HFF-Myc (cell line): ENCODE measurements around the gene C1orf226.

Source experiments
- DNase-seq: peaks from one replicate; pipeline ENCODE4 v3.0.0-alpha.2; 2011; ENCODE audit warnings: low read depth; ENCODE audit errors: extremely low read depth
- H3K4me3 ChIP-seq: replicated peaks from 2 replicates; pipeline ENCODE4 v1.5.1; 2011; ENCODE audit warnings: low read depth, mild to moderate bottlenecking, control low read depth, low read length
- TF ChIP-seq, protein P1 (sequence below): IDR thresholded peaks from 2 replicates; pipeline ENCODE4 v1.5.1; 2012; ENCODE audit warnings: mild to moderate bottlenecking, low read depth, low read length, control low read depth; ENCODE audit errors: missing control alignments

C1orf226 gene

DNA sequence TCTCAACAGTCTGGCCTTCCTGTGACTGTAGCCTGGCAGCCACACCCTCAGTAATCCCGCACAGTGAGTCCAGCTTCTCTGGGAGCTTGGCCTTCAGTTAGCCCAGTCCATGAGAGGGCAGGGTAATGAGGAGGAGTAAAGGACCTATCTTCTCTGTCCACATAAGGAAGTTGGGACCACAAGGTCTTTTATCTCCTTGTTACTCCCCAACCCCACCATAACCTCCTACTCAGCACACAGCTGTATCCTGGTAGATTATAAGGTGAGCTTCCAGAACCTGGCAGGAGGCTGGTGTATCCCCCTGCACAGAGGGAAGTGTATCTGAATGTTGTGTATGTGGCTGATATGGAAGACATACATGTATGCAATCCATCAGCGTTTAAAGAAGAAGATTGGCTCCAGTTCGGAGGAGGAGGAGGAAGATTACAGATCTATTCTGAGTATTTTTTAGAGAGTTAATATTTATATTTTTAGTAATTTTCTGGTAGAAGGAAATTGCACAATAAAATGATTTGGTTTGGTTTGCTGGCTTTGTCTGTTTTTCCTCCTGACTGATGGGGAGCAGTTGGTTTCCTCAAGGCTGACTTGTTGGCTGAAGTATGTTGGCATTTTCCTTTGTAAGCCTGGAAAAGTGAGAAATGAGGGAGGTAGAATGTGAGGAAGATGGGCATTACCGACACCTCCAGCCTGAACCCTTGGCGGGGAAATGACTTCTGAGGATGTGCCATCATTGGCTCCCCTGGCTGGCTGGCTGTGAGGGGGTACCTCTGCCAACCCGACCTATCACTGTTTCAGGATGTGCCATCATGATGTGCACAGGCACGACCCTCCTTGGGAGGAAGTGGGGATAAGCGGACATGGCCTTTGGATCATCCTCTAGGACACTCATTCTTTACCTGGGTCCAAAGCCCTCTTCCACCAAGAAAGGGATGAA lies 5.0 kb downstream of the C1orf226 start:
- TF ChIP-seq, protein P1, sequence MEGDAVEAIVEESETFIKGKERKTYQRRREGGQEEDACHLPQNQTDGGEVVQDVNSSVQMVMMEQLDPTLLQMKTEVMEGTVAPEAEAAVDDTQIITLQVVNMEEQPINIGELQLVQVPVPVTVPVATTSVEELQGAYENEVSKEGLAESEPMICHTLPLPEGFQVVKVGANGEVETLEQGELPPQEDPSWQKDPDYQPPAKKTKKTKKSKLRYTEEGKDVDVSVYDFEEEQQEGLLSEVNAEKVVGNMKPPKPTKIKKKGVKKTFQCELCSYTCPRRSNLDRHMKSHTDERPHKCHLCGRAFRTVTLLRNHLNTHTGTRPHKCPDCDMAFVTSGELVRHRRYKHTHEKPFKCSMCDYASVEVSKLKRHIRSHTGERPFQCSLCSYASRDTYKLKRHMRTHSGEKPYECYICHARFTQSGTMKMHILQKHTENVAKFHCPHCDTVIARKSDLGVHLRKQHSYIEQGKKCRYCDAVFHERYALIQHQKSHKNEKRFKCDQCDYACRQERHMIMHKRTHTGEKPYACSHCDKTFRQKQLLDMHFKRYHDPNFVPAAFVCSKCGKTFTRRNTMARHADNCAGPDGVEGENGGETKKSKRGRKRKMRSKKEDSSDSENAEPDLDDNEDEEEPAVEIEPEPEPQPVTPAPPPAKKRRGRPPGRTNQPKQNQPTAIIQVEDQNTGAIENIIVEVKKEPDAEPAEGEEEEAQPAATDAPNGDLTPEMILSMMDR, result no peak
- no peak for DNase-seq
- no peak overlapping the region for H3K4me3 ChIP-seq

DNA sequence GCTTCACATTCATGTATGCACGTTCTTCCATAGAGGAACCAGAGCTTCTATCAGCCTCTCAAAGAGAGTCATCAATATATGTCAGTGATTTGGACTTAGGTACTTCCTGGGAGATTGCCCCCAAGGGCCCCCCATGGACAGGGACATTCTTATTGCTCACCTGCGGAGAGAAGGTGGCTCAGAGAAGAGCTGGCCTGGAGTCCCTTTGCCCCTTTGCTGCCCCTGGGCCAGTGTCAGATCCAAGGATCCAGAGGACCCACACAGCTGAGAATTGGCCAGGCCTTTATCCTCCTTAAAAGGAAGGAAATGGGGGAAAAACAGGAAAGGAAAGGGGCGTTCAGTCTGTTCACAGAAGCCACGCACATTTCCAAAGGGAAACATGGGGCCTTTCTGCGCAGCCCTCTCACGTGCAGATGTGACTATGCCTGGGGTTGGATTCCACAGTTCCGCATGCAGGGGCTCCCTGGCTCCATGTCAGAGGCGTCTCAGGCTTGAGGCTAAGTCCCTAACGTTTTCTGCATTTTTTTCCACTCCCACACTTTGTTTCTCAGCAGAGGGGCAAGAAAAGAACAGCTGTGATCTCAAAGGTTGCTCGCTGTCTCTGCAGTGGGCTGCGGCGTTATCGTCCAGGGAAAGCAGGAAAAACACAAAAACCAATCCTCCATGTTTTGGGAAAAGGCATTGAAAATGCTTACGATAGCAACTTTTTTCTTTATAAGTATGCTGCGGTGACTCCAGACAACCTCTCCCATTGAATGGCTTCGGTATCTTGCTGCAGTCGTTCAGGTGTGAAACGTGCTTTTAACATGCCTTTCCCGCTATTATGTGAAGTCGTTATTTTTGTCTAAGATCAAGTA lies 5.9 kb downstream of the C1orf226 start:
- TF ChIP-seq, protein P1, result no peak
- DNase-seq, result no peak

DNA sequence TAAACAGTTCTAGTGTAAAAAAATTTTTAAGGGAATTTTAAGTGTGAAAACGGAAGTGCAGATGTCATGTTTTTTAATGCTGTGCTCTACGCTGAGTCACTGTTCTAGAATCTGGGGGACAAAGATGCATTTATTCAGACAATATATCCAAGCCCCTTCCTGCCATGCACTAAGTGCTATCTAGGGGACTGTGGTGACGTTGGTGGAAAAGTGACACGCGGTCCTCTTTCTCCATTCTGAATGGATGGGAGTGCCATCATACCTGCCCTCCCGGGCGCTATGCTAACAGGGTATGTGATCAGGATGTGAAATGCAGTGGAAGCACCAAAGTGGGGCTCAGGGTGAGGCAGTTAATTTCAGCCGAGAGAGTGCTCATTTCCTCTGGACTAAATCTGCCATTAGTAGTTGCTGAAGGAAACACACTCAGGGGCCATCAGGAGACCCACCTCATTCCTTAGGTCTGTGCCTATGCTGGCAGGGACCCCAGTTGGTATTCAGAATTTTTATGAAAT lies 6.6 kb downstream of the C1orf226 start:
- TF ChIP-seq, protein P1, result no peak
- DNase-seq, result no peak
- H3K4me3 ChIP-seq, result no peak overlapping the region

More for the DNA sequence above, 5.9 kb downstream of the C1orf226 start:
- no peak overlapping the region for H3K4me3 ChIP-seq

DNA sequence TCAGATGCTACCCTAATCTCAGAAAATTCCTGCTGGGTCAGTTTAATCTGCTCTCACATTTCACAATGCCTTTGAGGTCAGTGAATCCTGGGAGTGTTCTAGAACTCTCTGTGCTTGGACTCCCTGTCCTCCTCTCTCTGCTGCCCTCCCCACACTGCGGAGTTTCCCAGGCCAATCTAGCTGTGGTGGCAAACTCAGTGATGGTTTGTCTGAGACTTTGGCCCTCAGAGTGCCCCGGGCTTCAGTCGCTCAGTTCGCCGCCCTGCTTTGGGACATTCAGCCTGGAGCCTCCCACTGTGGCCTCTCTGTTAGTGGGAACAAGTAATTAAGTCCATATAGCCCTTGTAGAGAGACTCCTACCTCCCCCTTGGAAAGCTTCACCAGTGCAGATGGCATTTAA lies 7.1 kb downstream of the C1orf226 start:
- TF ChIP-seq, protein P1, result no peak
- no peak for DNase-seq
- no peak overlapping the region for H3K4me3 ChIP-seq

DNA sequence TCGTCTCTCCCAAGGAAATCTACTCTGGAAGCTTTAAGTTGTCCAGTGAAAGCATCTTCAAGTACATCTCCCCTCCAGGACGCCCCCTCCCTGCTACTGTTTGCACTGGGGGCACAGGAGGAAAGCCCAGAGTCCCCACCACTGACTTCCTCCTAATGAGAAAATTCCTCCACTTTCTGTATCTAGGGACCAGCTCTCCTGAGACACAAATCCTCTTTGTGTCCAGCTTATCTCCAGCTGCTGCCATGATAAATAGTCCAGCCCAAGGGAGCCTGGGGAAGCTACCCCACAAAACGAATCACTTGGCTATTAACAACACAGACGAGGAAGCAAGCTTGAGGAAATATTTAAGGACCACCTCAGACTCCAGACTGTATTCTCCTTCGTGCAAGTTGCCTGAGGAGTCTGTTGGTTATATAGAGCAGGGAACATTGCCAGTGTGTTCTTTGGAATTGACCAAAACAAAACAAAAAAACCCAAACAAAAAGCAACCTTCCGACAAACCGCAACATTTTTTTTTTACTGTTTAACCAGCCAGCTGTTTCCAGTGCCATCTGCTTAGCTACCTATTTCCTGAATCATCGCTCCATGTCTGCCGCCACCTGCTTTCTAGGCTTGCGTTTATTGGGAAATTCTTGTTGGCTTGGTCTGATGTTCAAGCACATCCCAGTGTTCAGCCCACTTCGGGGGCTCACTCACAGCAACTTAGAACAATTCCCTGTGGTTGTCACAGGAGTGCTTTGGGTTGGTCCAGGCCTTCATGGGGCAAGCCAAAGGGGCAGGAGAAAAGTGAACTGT lies 7.7 kb downstream of the C1orf226 start:
- no peak overlapping the region for H3K4me3 ChIP-seq
- DNase-seq, result peak; percentile 65
- TF ChIP-seq, protein P1, result no peak

DNA sequence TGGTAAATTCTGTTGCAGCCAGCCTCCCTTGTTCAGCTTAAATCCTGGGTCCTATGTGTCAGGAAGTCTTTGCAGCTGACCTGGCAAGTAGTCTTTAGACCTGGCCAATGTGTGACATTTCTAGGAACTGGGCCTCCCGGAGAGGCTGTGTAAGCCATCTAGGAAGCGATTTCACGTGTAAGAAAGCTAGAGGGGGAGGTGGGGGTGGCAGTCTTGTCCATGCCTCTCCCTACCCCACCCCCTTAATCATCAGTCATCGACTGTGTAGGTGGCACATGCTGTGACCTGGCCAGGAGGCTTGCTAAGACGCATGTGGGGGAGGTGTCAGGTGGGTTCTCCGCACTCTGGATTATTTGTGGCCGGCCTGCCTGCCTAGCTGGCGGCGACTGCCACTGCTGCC lies 8.4 kb downstream of the C1orf226 start:
- TF ChIP-seq, protein P1, result no peak
- no peak for DNase-seq
- H3K4me3 ChIP-seq, result no peak overlapping the region
